HEK293T (cell line): ENCODE measurements around the gene LARGE1.

Source experiments
- CTCF ChIA-PET: fragments of 350-600 bp; formaldehyde crosslinking; extraction: SDS; loops from one replicate; lab custom pipeline; 2021; ENCODE audit warnings: antibody characterized with exemption, inconsistent platforms; lab: Yijun Ruan, JAX
- POLR2A ChIA-PET: fragments of 350-600 bp; formaldehyde crosslinking; extraction: SDS; loops from one replicate; lab custom pipeline; 2020; ENCODE audit warnings: antibody characterized with exemption, inconsistent platforms; lab: Yijun Ruan, JAX
- DNase-seq: peaks from one replicate; pipeline ENCODE4 v3.0.0; 2012; ENCODE audit warnings: mixed read lengths; ENCODE audit errors: extremely low spot score
- ARNT ChIP-seq: fragments of 450-650 bp; IDR thresholded peaks from 2 replicates; pipeline ENCODE4 v1.6.1; 2017; ENCODE audit warnings: mild to moderate bottlenecking
- BHLHE40 ChIP-seq: fragments of 450-650 bp; IDR thresholded peaks from 2 replicates; pipeline ENCODE4 v1.6.1; 2016; ENCODE audit warnings: mild to moderate bottlenecking, moderate library complexity, borderline replicate concordance
- CTBP1 ChIP-seq: fragments of 450-650 bp; IDR thresholded peaks from 2 replicates; pipeline ENCODE4 v1.6.1; 2016; ENCODE audit warnings: borderline replicate concordance
- ELF4 ChIP-seq: fragments of 450-650 bp; IDR thresholded peaks from 2 replicates; pipeline ENCODE4 v1.6.1; 2017; ENCODE audit warnings: antibody characterized with exemption
- FOXA1 ChIP-seq: fragments of 450-650 bp; IDR thresholded peaks from 2 replicates; pipeline ENCODE4 v1.6.1; 2016; ENCODE audit warnings: mild to moderate bottlenecking
- FOXK2 ChIP-seq: fragments of 450-650 bp; IDR thresholded peaks from 2 replicates; pipeline ENCODE4 v1.6.1; 2016; ENCODE audit warnings: mild to moderate bottlenecking
- FOXM1 ChIP-seq: fragments of 450-650 bp; IDR thresholded peaks from 2 replicates; pipeline ENCODE4 v1.6.1; 2017; ENCODE audit warnings: mild to moderate bottlenecking, borderline replicate concordance
- HDGF ChIP-seq: fragments of 450-650 bp; IDR thresholded peaks from 2 replicates; pipeline ENCODE4 v1.6.1; 2017; ENCODE audit warnings: antibody characterized with exemption, borderline replicate concordance
- L3MBTL2 ChIP-seq: fragments of 450-650 bp; conservative IDR thresholded peaks from 2 replicates; pipeline ENCODE4 v1.6.1; 2016; ENCODE audit warnings: mild to moderate bottlenecking
- LEF1 ChIP-seq: fragments of 450-650 bp; IDR thresholded peaks from 2 replicates; pipeline ENCODE4 v1.6.1; 2017; ENCODE audit warnings: mild to moderate bottlenecking, borderline replicate concordance
- NFRKB ChIP-seq: fragments of 450-650 bp; IDR thresholded peaks from 2 replicates; pipeline ENCODE4 v1.6.1; 2016; ENCODE audit warnings: mild to moderate bottlenecking, moderate library complexity
- PKNOX1 ChIP-seq: fragments of 450-650 bp; IDR thresholded peaks from 2 replicates; pipeline ENCODE4 v1.6.1; 2016
- SP1 ChIP-seq: fragments of 450-650 bp; IDR thresholded peaks from 2 replicates; pipeline ENCODE4 v1.6.1; 2017
- SUZ12 ChIP-seq: fragments of 450-650 bp; IDR thresholded peaks from 2 replicates; pipeline ENCODE4 v1.6.1; 2016; ENCODE audit warnings: mild to moderate bottlenecking
- TARDBP ChIP-seq: fragments of 450-650 bp; IDR thresholded peaks from 2 replicates; pipeline ENCODE4 v1.6.1; 2016
- ZNF384 ChIP-seq: fragments of 450-650 bp; IDR thresholded peaks from 2 replicates; pipeline ENCODE4 v1.6.1; 2016

The LARGE1 gene

GRCh38 chr22:33710326-33710725, 209.9 kb downstream of the LARGE1 start:
- CTCF ChIA-PET, result no interaction called here
- DNase-seq, result no peak
- no peak for TF ChIP-seq NFRKB
- no peak for TF ChIP-seq ZNF384
- TF ChIP-seq L3MBTL2, result no peak
- no peak for TF ChIP-seq CTBP1
- no peak for TF ChIP-seq HDGF
- POLR2A ChIA-PET, result no interaction called here

GRCh38 chr22:33707581-33707980, 212.7 kb downstream of the LARGE1 start:
- no peak for DNase-seq
- ChIA-PET CTCF (no interaction called here), POLR2A (no interaction called here)
- TF ChIP-seq NFRKB, result no peak
- TF ChIP-seq FOXA1, result no peak
- no peak for TF ChIP-seq CTBP1
- no peak for TF ChIP-seq SP1
- no peak for TF ChIP-seq ARNT

- TF ChIP-seq TARDBP, result no peak
- TF ChIP-seq ARNT, result no peak
- TF ChIP-seq FOXK2, result no peak
- TF ChIP-seq ELF4, result no peak
- TF ChIP-seq PKNOX1, result no peak
- no peak for TF ChIP-seq BHLHE40
- TF ChIP-seq SUZ12, result no peak
- no peak for TF ChIP-seq HDGF
- DNase-seq, result no peak
- ChIA-PET POLR2A (no interaction called here), CTCF (no interaction called here)
Observed at GRCh38 chr22:33706100-33706499, 214.2 kb downstream of the LARGE1 start.

GRCh38 chr22:33699176-33699575, 221.1 kb downstream of the LARGE1 start:
- POLR2A ChIA-PET, result no interaction called here
- CTCF ChIA-PET, result no interaction called here
- no peak for DNase-seq
- no peak for TF ChIP-seq SUZ12
- TF ChIP-seq TARDBP, result no peak

- no peak for TF ChIP-seq CTBP1
- no peak for TF ChIP-seq FOXK2
- no peak for TF ChIP-seq FOXM1
- no peak for TF ChIP-seq SUZ12
- TF ChIP-seq FOXA1, result no peak
- no peak for TF ChIP-seq BHLHE40
- no peak for TF ChIP-seq SP1
- TF ChIP-seq TARDBP, result no peak
- TF ChIP-seq PKNOX1, result no peak
- no peak for TF ChIP-seq ZNF384
- TF ChIP-seq HDGF, result no peak
- no peak for TF ChIP-seq ELF4
- no peak for TF ChIP-seq ARNT
- TF ChIP-seq L3MBTL2, result no peak
- no peak for TF ChIP-seq LEF1
- ChIA-PET POLR2A (no interaction called here), CTCF (no interaction called here)
- no peak for DNase-seq
Observed at GRCh38 chr22:33697640-33698039, 222.6 kb downstream of the LARGE1 start.

- no peak for DNase-seq
- TF ChIP-seq SP1 (no peak), ARNT (no peak)
- ChIA-PET CTCF (no interaction called here), POLR2A (no interaction called here)
Observed at GRCh38 chr22:33691057-33691630, 229.1 kb downstream of the LARGE1 start.

GRCh38 chr22:33688903-33689302, 231.4 kb downstream of the LARGE1 start:
- POLR2A ChIA-PET, result no interaction called here
- no peak for TF ChIP-seq TARDBP
- no peak for TF ChIP-seq ZNF384
- no peak for TF ChIP-seq CTBP1
- TF ChIP-seq PKNOX1, result no peak
- no peak for DNase-seq
- CTCF ChIA-PET, result no interaction called here

- ChIA-PET CTCF (no interaction called here), POLR2A (no interaction called here)
- no peak for DNase-seq
- TF ChIP-seq TARDBP (no peak), FOXK2 (no peak), PKNOX1 (no peak), NFRKB (no peak), HDGF (no peak), CTBP1 (no peak), SUZ12 (no peak), ELF4 (no peak), FOXA1 (no peak), L3MBTL2 (no peak), ZNF384 (no peak), LEF1 (no peak), FOXM1 (no peak), SP1 (no peak), ARNT (no peak)
Observed at GRCh38 chr22:33687464-33687863, 232.8 kb downstream of the LARGE1 start.
